Urinary bladder (tissue), 4 donors: ENCODE measurements around the gene APBA1. TPM values are rescaled to one million over a fixed set of nuclear protein-coding genes. Genes with fewer than 3 reads are reported as not detected.

Experiments
- DNase-seq: peaks from one replicate; pipeline ENCODE4 v3.0.0-alpha.2; 2015; ENCODE audit errors: extremely low spot score
- H3K27ac ChIP-seq: one replicate; pipeline ENCODE4 v1.5.1; 2013; ENCODE audit warnings: low read depth, mild to moderate bottlenecking, moderate library complexity
- H3K36me3 ChIP-seq: one replicate; pipeline ENCODE4 v1.6.1; 2013; ENCODE audit warnings: mild to moderate bottlenecking, moderate library complexity; ENCODE audit not compliant: insufficient read depth
- H3K4me1 ChIP-seq: one replicate; pipeline ENCODE4 v1.6.1; 2013; ENCODE audit warnings: mild to moderate bottlenecking, moderate library complexity; ENCODE audit not compliant: insufficient read depth
- H3K4me3 ChIP-seq: one replicate; pipeline ENCODE4 v1.5.1; 2013; ENCODE audit warnings: low read depth, low read length
- WGBS: extraction: QIAGEN DNeasy Blood & Tissue Kit; methylation state at CpG from one replicate; pipeline ENCODE4 v1.1.7; 2013; 5-methylcytosine and 5-hydroxymethylcytosine counted together
- polyA plus RNA-seq: library from polyadenylated mRNA; stranded (reverse); fragments of 200-250 nt; gene quantifications from one replicate; pipeline ENCODE4 v1.2.3, GENCODE V29; 2013
- total RNA-seq: library from RNA; depleted of rRNA; stranded (reverse); fragments of >200 nt; gene quantifications from one replicate; pipeline ENCODE4 v1.2.3, GENCODE V29; 2014
- donor health status: healthy with polysubstance abuse.
- donor health status: healthy.

APBA1 gene
- total RNA-seq = 12.4 TPM
- polyA plus RNA-seq = 7.1 TPM

DNA sequence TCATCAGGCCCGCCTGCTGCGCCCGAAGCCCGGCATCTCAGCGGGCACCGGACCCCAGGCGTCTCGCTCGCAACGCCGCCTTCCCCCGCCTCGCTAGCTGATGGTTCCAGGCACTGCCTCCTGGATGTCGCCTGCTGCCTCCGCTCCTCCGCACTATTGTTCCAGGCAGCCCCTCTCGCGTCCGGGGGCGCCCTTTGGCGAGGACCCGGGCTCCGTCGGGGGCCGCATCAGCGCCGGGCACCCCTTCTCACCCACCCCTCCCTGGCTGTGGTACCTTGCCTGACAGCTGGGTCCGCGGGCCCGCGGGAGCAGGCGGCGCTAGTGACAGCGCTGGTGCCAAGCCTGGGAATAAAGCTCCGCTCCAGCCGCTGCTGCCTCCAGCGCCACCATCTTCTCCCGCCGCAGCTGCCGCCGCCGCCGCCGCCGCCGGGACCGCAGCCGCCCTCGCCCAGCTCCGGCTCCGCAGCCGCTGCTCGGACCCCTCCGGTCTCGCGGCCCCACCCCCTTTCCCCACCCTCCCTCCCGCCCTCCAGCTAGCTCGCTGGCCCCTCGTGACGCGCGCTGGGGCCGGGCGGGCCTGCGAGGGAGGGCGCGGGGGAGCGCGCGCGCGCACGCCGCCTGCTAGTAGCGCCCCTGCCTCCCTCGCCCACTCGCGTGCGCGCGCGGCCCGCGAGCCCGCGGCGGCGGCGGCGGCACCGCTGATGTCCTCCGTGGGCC, at the start of gene APBA1:
Gene APBA1, minus strand, starts transcription at position 493 of the 717 bp plus-strand sequence.
- H3K27ac ChIP-seq = peak within 1 kb of the TSS; percentile 75
- no peak for DNase-seq
- WGBS = under 1% methylated on average over 88 of the region's 92 CpGs
- no peaks in the 10 kb centered on the region for H3K4me1 ChIP-seq
- H3K36me3 ChIP-seq = no peaks in the 10 kb centered on the region
- peak within 1 kb of the TSS; percentile 81 for H3K4me3 ChIP-seq

DNA sequence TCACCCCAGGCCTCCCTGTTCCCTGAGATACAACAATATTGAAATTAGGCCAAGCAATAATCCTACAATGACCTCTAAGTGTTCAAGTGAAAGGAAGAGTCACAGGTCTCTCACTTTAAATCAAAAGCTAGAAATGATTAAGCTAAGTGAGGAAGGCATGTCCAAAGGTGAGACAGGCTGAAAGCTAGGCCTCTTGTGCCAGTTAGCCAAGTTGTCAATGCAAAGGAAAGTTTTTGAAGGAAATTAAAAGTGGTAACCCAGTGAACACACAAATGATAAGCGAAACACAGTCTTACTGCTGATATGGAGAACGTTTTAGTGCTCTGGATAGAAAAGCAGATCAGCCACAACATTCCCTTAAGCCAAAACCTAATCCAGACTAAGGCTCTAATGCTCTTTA, 47.8 kb upstream of the APBA1 start:
- no peak for DNase-seq
- H3K4me3 ChIP-seq = no peak overlapping the region
- 88% methylated on average over 2 of the region's 2 CpGs for WGBS
- H3K27ac ChIP-seq = no peak overlapping the region
- no peaks in the 10 kb centered on the region for H3K4me1 ChIP-seq
- H3K36me3 ChIP-seq = peaks cover 6% of the 10 kb centered on the region

DNA sequence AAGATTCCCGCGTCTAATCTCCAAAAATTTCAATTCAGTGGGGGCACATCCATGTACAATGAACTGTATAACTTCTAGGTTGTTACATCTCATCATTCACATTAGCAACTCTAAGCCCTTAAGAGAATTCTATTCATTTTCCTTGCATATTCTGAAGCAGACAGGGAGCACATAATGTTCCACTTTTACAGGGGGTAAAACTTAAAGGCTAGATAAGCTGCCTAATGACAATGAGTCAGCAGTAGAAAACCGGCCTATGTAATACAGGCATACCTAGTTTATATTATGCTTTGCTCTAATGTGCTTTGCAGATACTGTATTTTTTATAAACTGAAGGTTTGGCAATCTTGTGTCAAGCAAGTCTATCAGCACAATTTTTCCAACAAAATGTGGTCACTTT, 47.2 kb upstream of the APBA1 start:
- H3K27ac ChIP-seq = no peak overlapping the region
- DNase-seq = no peak
- H3K4me3 ChIP-seq = no peak overlapping the region
- H3K36me3 ChIP-seq = peaks cover 6% of the 10 kb centered on the region
- WGBS = 87% methylated on average over 3 of the region's 3 CpGs
- H3K4me1 ChIP-seq = no peaks in the 10 kb centered on the region

DNA sequence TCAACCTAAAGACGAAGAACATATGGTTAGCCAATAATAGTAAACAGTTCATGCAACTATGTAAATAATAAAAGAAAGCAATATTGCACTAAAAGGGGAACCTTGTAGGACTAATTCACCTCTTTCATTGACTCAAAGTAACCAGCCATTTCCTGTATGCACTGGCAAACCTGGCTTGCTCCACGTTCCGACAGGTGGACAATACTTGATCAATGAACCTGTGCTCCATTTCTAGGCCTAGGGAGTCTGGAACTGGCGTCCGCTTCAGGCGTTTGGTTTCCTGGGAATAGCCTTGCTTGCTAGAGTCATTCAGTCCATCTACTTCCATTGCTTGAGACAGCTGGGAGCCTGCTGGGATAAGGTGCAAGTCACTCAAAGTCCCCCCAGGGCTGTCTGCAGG, 46.0 kb upstream of the APBA1 start:
- H3K4me3 ChIP-seq = no peak overlapping the region
- 85% methylated on average over 6 of the region's 6 CpGs for WGBS
- no peak for DNase-seq
- no peak overlapping the region for H3K27ac ChIP-seq
- no peaks in the 10 kb centered on the region for H3K4me1 ChIP-seq
- peaks cover 6% of the 10 kb centered on the region for H3K36me3 ChIP-seq

- no peak for DNase-seq
- Histone ChIP-seq H3K4me1 (no peaks in the 10 kb centered on the region), H3K4me3 (no peak overlapping the region), H3K36me3 (peaks cover 4% of the 10 kb centered on the region), H3K27ac (no peak overlapping the region)
- WGBS = 89% methylated on average over 1 of the region's 1 CpG
These were observed 43.7 kb upstream of the APBA1 start for GRCh38 chr9:69715825-69716224.

GRCh38 chr9:69715096-69715495, 42.9 kb upstream of the APBA1 start:
- no peak overlapping the region for H3K27ac ChIP-seq
- DNase-seq = no peak
- peaks cover 4% of the 10 kb centered on the region for H3K36me3 ChIP-seq
- no peak overlapping the region for H3K4me3 ChIP-seq
- no peaks in the 10 kb centered on the region for H3K4me1 ChIP-seq
- WGBS = 98% methylated on average over 3 of the region's 3 CpGs

GRCh38 chr9:69697475-69697874, 25.3 kb upstream of the APBA1 start:
- no peak overlapping the region for H3K27ac ChIP-seq
- no peaks in the 10 kb centered on the region for H3K36me3 ChIP-seq
- H3K4me3 ChIP-seq = no peak overlapping the region
- 95% methylated on average over 2 of the region's 2 CpGs for WGBS
- H3K4me1 ChIP-seq = no peaks in the 10 kb centered on the region
- no peak for DNase-seq

DNA sequence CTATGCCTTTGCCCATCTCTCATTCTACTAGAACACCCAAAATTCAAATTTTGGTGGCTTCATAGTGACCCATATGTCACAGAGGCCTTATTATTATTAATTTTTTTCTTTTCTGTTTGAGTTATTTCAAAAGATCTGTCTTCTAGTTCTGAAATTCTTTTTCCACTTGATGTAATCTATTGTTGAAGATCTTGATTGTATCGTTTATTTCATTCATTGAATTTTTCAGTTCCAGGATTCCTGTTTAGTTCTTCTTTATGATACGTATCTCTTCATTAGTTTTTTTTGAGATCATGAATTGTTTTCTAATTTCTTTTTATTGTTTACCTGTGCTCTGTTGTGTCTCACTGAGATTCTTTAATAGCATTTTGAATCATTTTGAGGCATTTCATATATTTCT, 24.6 kb upstream of the APBA1 start:
- H3K4me1 ChIP-seq = no peaks in the 10 kb centered on the region
- DNase-seq = no peak
- WGBS = 95% methylated on average over 2 of the region's 2 CpGs
- H3K36me3 ChIP-seq = no peaks in the 10 kb centered on the region
- H3K4me3 ChIP-seq = no peak overlapping the region
- H3K27ac ChIP-seq = no peak overlapping the region

- WGBS = 69% methylated on average over 2 of the region's 2 CpGs
- no peaks in the 10 kb centered on the region for H3K4me1 ChIP-seq
These were observed 17.9 kb upstream of the APBA1 start for GRCh38 chr9:69689991-69690538.

GRCh38 chr9:69683927-69684326, 11.8 kb upstream of the APBA1 start:
- DNase-seq = no peak
- 73% methylated on average over 5 of the region's 5 CpGs for WGBS
- Histone ChIP-seq H3K27ac (no peak overlapping the region), H3K4me1 (no peaks in the 10 kb centered on the region), H3K4me3 (no peak overlapping the region), H3K36me3 (no peaks in the 10 kb centered on the region)

More at GRCh38 chr9:69689991-69690538, 17.9 kb upstream of the APBA1 start:
- no peak for DNase-seq
- H3K36me3 ChIP-seq = no peaks in the 10 kb centered on the region
- no peak overlapping the region for H3K4me3 ChIP-seq
- H3K27ac ChIP-seq = no peak overlapping the region

GRCh38 chr9:69678843-69679538, 6.8 kb upstream of the APBA1 start:
- WGBS = 62% methylated on average over 4 of the region's 4 CpGs
- no peak for DNase-seq
- no peaks in the 10 kb centered on the region for H3K4me1 ChIP-seq

GRCh38 chr9:69677931-69678330, 5.8 kb upstream of the APBA1 start:
- no peak overlapping the region for H3K4me3 ChIP-seq
- no peak for DNase-seq
- no peak overlapping the region for H3K27ac ChIP-seq
- H3K36me3 ChIP-seq = no peaks in the 10 kb centered on the region
- 78% methylated on average over 5 of the region's 5 CpGs for WGBS
- no peaks in the 10 kb centered on the region for H3K4me1 ChIP-seq

More at GRCh38 chr9:69678843-69679538, 6.8 kb upstream of the APBA1 start:
- H3K4me3 ChIP-seq = no peak overlapping the region
- no peaks in the 10 kb centered on the region for H3K36me3 ChIP-seq
- H3K27ac ChIP-seq = no peak overlapping the region

DNA sequence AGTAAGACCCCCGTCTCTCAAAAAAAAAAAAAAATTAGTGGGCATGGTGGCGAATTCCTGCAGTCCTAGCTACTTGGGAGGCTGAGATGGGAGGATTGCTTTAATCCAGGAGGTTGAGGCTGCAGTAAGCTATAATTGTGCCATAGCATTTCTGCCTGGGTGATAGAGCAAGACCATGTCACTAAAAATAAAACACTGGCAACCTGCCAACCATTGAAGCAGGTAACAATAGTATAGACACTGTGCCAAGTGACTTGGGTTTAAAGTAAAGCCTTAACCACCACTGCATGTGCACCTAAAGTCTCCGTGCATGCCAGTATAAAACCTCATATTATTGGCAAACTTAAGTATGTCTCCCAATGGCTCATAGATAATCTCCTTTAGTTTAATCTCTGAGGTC, 3.4 kb upstream of the APBA1 start:
- Histone ChIP-seq H3K27ac (no peak overlapping the region), H3K4me1 (no peaks in the 10 kb centered on the region), H3K4me3 (no peak overlapping the region), H3K36me3 (no peaks in the 10 kb centered on the region)
- WGBS = 89% methylated on average over 3 of the region's 3 CpGs
- no peak for DNase-seq
